Adrenal gland (tissue), 5 donors: ENCODE results near the gene CHN2.

ENCODE experiments used
- CTCF ChIP-seq, 6 experiments: fragments of 450-650 bp in 4 of 6; fragments of 200-600 bp in 2 of 6; sonication (generic) in 1 of 6; IDR thresholded peaks; 1 replicate in 5 of 6; 2 replicates in 1 of 6; pipeline versions ENCODE4 v1.5.1 to v1.8.0; 2016 to 2021; ENCODE audit warnings: antibody characterized with exemption in 6 of 6, mild to moderate bottlenecking in 2 of 6, moderate library complexity in 1 of 6
- POLR2A ChIP-seq, 2 donors: fragments of 450-650 bp; IDR thresholded peaks; one replicate each; pipeline ENCODE4 v1.6.1; 2017; ENCODE audit warnings: antibody characterized with exemption in 2 of 2, mild to moderate bottlenecking in 2 of 2, moderate library complexity in 1 of 2
- donor health status: DM: no; HTN: no; CAD: no.

- no peak for TF ChIP-seq CTCF (IDR thresholded peaks at IDR 0.05)
- TF ChIP-seq POLR2A (IDR thresholded peaks at IDR 0.05), result no peak
These were observed 146.1 kb downstream of the CHN2 start for GRCh38 chr7:29340696-29341095.
